Posterior vena cava (tissue), 2 donors: Measurements from ENCODE around the gene EXOC3L4. TPM values are rescaled to one million over a fixed set of nuclear protein-coding genes. Genes with fewer than 3 reads are reported as not detected.
A peak's percentile ranks its signal among the peaks of the same experiment; 100 is the strongest.

Experiments used
- DNase-seq: peaks from one replicate; pipeline ENCODE4 v3.0.0-alpha.2; 2020; ENCODE audit warnings: low spot score
- intact Hi-C, 2 donors: fragments of 100-400 bp; cut with DNase I; formaldehyde crosslinking; loops; one replicate each; pipeline versions ENCODE4 v1.14.1 to v1.14.2; 2022 to 2023
- total RNA-seq, 2 donors: library from RNA; stranded (reverse); fragmentation: NEBNext Ultra II Directional; extraction: Animal tissue kit (Norgen Biotek cat#: 25700); gene quantifications; one replicate each; pipeline ENCODE4 v1.2.1, GENCODE V29; 2021
- donor health status: DM: yes; HTN: yes; CAD: no.
- donor health status: DM: yes; HTN: yes; CAD: no.

EXOC3L4 gene
- total RNA-seq, 2 donors from 2014 or later: 1.0 to 2.5 TPM

- DNase-seq: peak; percentile 80
These were observed 32.4 kb downstream of the EXOC3L4 start for GRCh38 chr14:103126873-103127304.

GRCh38 chr14:103127356-103127755, 32.8 kb downstream of the EXOC3L4 start:
- peak; percentile 78 for DNase-seq
- intact Hi-C loops: no loop called here

More at GRCh38 chr14:103126873-103127304, 32.4 kb downstream of the EXOC3L4 start:
- intact Hi-C loops: no loop called here

- intact Hi-C loops: no loop called here
- DNase-seq: peak; percentile 83
These were observed 33.5 kb downstream of the EXOC3L4 start for GRCh38 chr14:103127861-103128598.

GRCh38 chr14:103128631-103129300, 34.2 kb downstream of the EXOC3L4 start:
- intact Hi-C loops: no loop called here
- peak; percentile 79 for DNase-seq

GRCh38 chr14:103129301-103130016, 34.9 kb downstream of the EXOC3L4 start:
- intact Hi-C loops: no loop called here
- peak; percentile 52 for DNase-seq

GRCh38 chr14:103130017-103130764, 35.7 kb downstream of the EXOC3L4 start:
- intact Hi-C loops: no loop called here
- DNase-seq: peak; percentile 82

GRCh38 chr14:103130965-103131364, 36.4 kb downstream of the EXOC3L4 start:
- intact Hi-C loops: no loop called here
- DNase-seq: peak; percentile 78

GRCh38 chr14:103131580-103131979, 37.1 kb downstream of the EXOC3L4 start:
- DNase-seq: no peak
- intact Hi-C loops: no loop called here

GRCh38 chr14:103132381-103133209, 38.1 kb downstream of the EXOC3L4 start:
- intact Hi-C loops: no loop called here
- DNase-seq: peak; percentile 64

GRCh38 chr14:103133210-103134140, 39.0 kb downstream of the EXOC3L4 start:
- intact Hi-C loops: no loop called here
- DNase-seq: peak; percentile 68

GRCh38 chr14:103134405-103134804, 39.9 kb downstream of the EXOC3L4 start:
- DNase-seq: no peak
- intact Hi-C loops: no loop called here

- intact Hi-C loops: no loop called here
These were observed 40.4 kb downstream of the EXOC3L4 start for GRCh38 chr14:103134919-103135318.

GRCh38 chr14:103135333-103136260, 41.1 kb downstream of the EXOC3L4 start:
- DNase-seq: no peak
- intact Hi-C loops: no loop called here

More at GRCh38 chr14:103134919-103135318, 40.4 kb downstream of the EXOC3L4 start:
- peak; percentile 77 for DNase-seq

- intact Hi-C loops: no loop called here
These were observed 42.1 kb downstream of the EXOC3L4 start for GRCh38 chr14:103136388-103137271.

GRCh38 chr14:103137689-103138300, 43.3 kb downstream of the EXOC3L4 start:
- no peak for DNase-seq
- intact Hi-C loops: no loop called here

More at GRCh38 chr14:103136388-103137271, 42.1 kb downstream of the EXOC3L4 start:
- no peak for DNase-seq
